Measurements from ENCODE around the gene AIG1.
A peak's percentile ranks its signal among the peaks of the same experiment; 100 is the strongest.

The AIG1 gene

GRCh38 chr6:143092768-143093167, 32.1 kb downstream of the AIG1 start:
- ChIA-PET POLR2A (interaction anchor here (0.7 kb wide), 1 partner anchor 330 kb away, joined by 3 read pairs; no protein-coding TSS in a partner anchor), CTCF (no interaction called here)
- Histone ChIP-seq H3K27ac (ENCODE audit: insufficient read depth in 1 of 2, low read depth in 1 of 2, low read length in 2 of 2, poor library complexity in 1 of 2, severe bottlenecking in 2 of 2) (no peak overlapping the region), H3K4me1 (ENCODE audit: control extremely low read depth in 1 of 4, control insufficient read depth in 4 of 4, insufficient read depth in 4 of 4, low read length in 3 of 4) (peaks cover 0 to 3% (median 0%) of the 10 kb centered on the region in 4 experiments), H3K4me3 (ENCODE audit: control insufficient read depth in 1 of 7, extremely low read depth in 1 of 7, insufficient read depth in 4 of 7, low read depth in 2 of 7, low read length in 6 of 7) (no peak overlapping the region), H3K9me3 (ENCODE audit: control extremely low read depth in 1 of 5, control insufficient read depth in 4 of 5, insufficient read depth in 2 of 5, low read depth in 1 of 5, low read length in 4 of 5) (no peaks in the 10 kb centered on the region), H3K36me3 (ENCODE audit: control insufficient read depth in 4 of 4, insufficient read depth in 4 of 4, low read length in 3 of 4) (no peaks in the 10 kb centered on the region), H3K27me3 (replicated peaks in 2 of 5; ENCODE audit: control insufficient read depth in 4 of 5, insufficient read depth in 5 of 5, low read length in 4 of 5) (no peaks in the 10 kb centered on the region)
- no peak for DNase-seq
- WGBS (ENCODE audit: insufficient coverage): no CpG with 5 or more reads among the region's 2 CpGs

GRCh38 chr6:143093290-143093689, 32.6 kb downstream of the AIG1 start:
- no peak overlapping the region for H3K27ac ChIP-seq (ENCODE audit: insufficient read depth in 1 of 2, low read depth in 1 of 2, low read length in 2 of 2, poor library complexity in 1 of 2, severe bottlenecking in 2 of 2)
- no peak for DNase-seq
- no peaks in the 10 kb centered on the region for H3K36me3 ChIP-seq (ENCODE audit: control insufficient read depth in 4 of 4, insufficient read depth in 4 of 4, low read length in 3 of 4)
- no peaks in the 10 kb centered on the region for H3K9me3 ChIP-seq (ENCODE audit: control extremely low read depth in 1 of 5, control insufficient read depth in 4 of 5, insufficient read depth in 2 of 5, low read depth in 1 of 5, low read length in 4 of 5)
- no CpG with 5 or more reads among the region's 2 CpGs for whole genome bisulfite sequencing (ENCODE audit: insufficient coverage)
- H3K4me1 ChIP-seq (ENCODE audit: control extremely low read depth in 1 of 4, control insufficient read depth in 4 of 4, insufficient read depth in 4 of 4, low read length in 3 of 4): peaks cover 0 to 5% (median 0%) of the 10 kb centered on the region in 4 experiments
- ChIA-PET CTCF (no interaction called here), POLR2A (interaction anchor here (0.7 kb wide), 1 partner anchor 329 kb away, joined by 3 read pairs; no protein-coding TSS in a partner anchor)
- H3K4me3 ChIP-seq (ENCODE audit: control insufficient read depth in 1 of 7, extremely low read depth in 1 of 7, insufficient read depth in 4 of 7, low read depth in 2 of 7, low read length in 6 of 7): no peak overlapping the region
- no peaks in the 10 kb centered on the region for H3K27me3 ChIP-seq (replicated peaks in 2 of 5; ENCODE audit: control insufficient read depth in 4 of 5, insufficient read depth in 5 of 5, low read length in 4 of 5)

- 100% methylated on average over 1 of the region's 2 CpGs for WGBS (ENCODE audit: insufficient coverage)
- CTCF ChIA-PET: no interaction called here
- H3K4me3 ChIP-seq (ENCODE audit: control insufficient read depth in 1 of 7, extremely low read depth in 1 of 7, insufficient read depth in 4 of 7, low read depth in 2 of 7, low read length in 6 of 7): no peak overlapping the region
- no peaks in the 10 kb centered on the region for H3K27me3 ChIP-seq (replicated peaks in 2 of 5; ENCODE audit: control insufficient read depth in 4 of 5, insufficient read depth in 5 of 5, low read length in 4 of 5)
- H3K27ac ChIP-seq (ENCODE audit: insufficient read depth in 1 of 2, low read depth in 1 of 2, low read length in 2 of 2, poor library complexity in 1 of 2, severe bottlenecking in 2 of 2): no peak overlapping the region
- no peaks in the 10 kb centered on the region for H3K9me3 ChIP-seq (ENCODE audit: control extremely low read depth in 1 of 5, control insufficient read depth in 4 of 5, insufficient read depth in 2 of 5, low read depth in 1 of 5, low read length in 4 of 5)
- H3K4me1 ChIP-seq (ENCODE audit: control extremely low read depth in 1 of 4, control insufficient read depth in 4 of 4, insufficient read depth in 4 of 4, low read length in 3 of 4): peaks cover 0 to 5% (median 0%) of the 10 kb centered on the region in 4 experiments
- no peaks in the 10 kb centered on the region for H3K36me3 ChIP-seq (ENCODE audit: control insufficient read depth in 4 of 4, insufficient read depth in 4 of 4, low read length in 3 of 4)
- DNase-seq: no peak
- POLR2A ChIA-PET: no interaction called here
Observed at GRCh38 chr6:143096403-143096802, 35.7 kb downstream of the AIG1 start.

- Histone ChIP-seq H3K36me3 (ENCODE audit: control insufficient read depth in 4 of 4, insufficient read depth in 4 of 4, low read length in 3 of 4) (no peaks in the 10 kb centered on the region), H3K27ac (ENCODE audit: insufficient read depth in 1 of 2, low read depth in 1 of 2, low read length in 2 of 2, poor library complexity in 1 of 2, severe bottlenecking in 2 of 2) (no peak overlapping the region), H3K9me3 (ENCODE audit: control extremely low read depth in 1 of 5, control insufficient read depth in 4 of 5, insufficient read depth in 2 of 5, low read depth in 1 of 5, low read length in 4 of 5) (no peaks in the 10 kb centered on the region), H3K4me3 (ENCODE audit: control insufficient read depth in 1 of 7, extremely low read depth in 1 of 7, insufficient read depth in 4 of 7, low read depth in 2 of 7, low read length in 6 of 7) (no peak overlapping the region), H3K27me3 (replicated peaks in 2 of 5; ENCODE audit: control insufficient read depth in 4 of 5, insufficient read depth in 5 of 5, low read length in 4 of 5) (no peaks in the 10 kb centered on the region), H3K4me1 (ENCODE audit: control extremely low read depth in 1 of 4, control insufficient read depth in 4 of 4, insufficient read depth in 4 of 4, low read length in 3 of 4) (peaks cover 0 to 5% (median 0%) of the 10 kb centered on the region in 4 experiments)
- WGBS (ENCODE audit: insufficient coverage): 99% methylated on average over 6 of the region's 6 CpGs
- CTCF ChIA-PET: no interaction called here
- DNase-seq: no peak
- POLR2A ChIA-PET: no interaction called here
Observed at GRCh38 chr6:143097224-143097795, 36.6 kb downstream of the AIG1 start.

DNA sequence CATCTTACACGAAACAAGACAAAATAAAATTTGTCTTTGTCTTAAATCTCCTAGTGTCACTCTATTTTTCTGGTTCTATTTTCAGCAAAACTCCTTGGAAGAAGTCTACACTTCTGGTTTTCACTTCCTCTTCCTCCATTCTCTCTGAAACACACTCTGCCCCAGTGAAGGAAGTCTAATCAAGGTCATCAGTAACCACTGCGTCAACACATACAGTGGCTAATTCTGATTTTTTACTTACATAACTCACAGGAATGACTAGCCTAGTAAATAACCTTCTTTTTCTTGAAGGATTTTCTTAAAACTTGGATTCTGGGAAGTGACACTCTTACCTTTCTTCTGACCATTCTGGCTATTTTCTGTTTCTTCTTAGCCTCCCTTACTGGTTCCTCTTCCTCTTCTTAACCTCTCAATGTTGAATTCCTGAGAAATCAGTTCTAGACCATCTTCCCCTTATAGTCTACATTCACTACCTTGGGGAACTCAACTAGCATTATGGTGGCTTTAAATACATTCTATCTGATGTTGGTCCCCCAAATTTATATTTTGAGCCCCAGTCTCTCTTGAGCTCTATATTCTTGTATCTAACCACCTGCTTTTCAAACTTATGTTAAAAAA, 37.5 kb downstream of the AIG1 start:
- H3K4me3 ChIP-seq (ENCODE audit: control insufficient read depth in 1 of 7, extremely low read depth in 1 of 7, insufficient read depth in 4 of 7, low read depth in 2 of 7, low read length in 6 of 7): peak overlapping the region in 2 of 7 experiments; percentile 3 to 13
- H3K27me3 ChIP-seq (replicated peaks in 2 of 5; ENCODE audit: control insufficient read depth in 4 of 5, insufficient read depth in 5 of 5, low read length in 4 of 5): no peaks in the 10 kb centered on the region
- ChIA-PET POLR2A (no interaction called here), CTCF (no interaction called here)
- no peaks in the 10 kb centered on the region for H3K36me3 ChIP-seq (ENCODE audit: control insufficient read depth in 4 of 4, insufficient read depth in 4 of 4, low read length in 3 of 4)
- 88% methylated on average over 1 of the region's 2 CpGs for WGBS (ENCODE audit: insufficient coverage)
- H3K4me1 ChIP-seq (ENCODE audit: control extremely low read depth in 1 of 4, control insufficient read depth in 4 of 4, insufficient read depth in 4 of 4, low read length in 3 of 4): peaks cover 0 to 5% (median 0%) of the 10 kb centered on the region in 4 experiments
- DNase-seq: peak; percentile 5 to 53 (median 33)
- no peaks in the 10 kb centered on the region for H3K9me3 ChIP-seq (ENCODE audit: control extremely low read depth in 1 of 5, control insufficient read depth in 4 of 5, insufficient read depth in 2 of 5, low read depth in 1 of 5, low read length in 4 of 5)
- H3K27ac ChIP-seq (ENCODE audit: insufficient read depth in 1 of 2, low read depth in 1 of 2, low read length in 2 of 2, poor library complexity in 1 of 2, severe bottlenecking in 2 of 2): no peak overlapping the region

- no peak overlapping the region for H3K27ac ChIP-seq (ENCODE audit: insufficient read depth in 1 of 2, low read depth in 1 of 2, low read length in 2 of 2, poor library complexity in 1 of 2, severe bottlenecking in 2 of 2)
- DNase-seq: no peak
- peaks cover 0 to 1% (median 0%) of the 10 kb centered on the region in 5 experiments for H3K9me3 ChIP-seq (ENCODE audit: control extremely low read depth in 1 of 5, control insufficient read depth in 4 of 5, insufficient read depth in 2 of 5, low read depth in 1 of 5, low read length in 4 of 5)
- ChIA-PET CTCF (no interaction called here), POLR2A (no interaction called here)
- no peak overlapping the region for H3K4me3 ChIP-seq (ENCODE audit: control insufficient read depth in 1 of 7, extremely low read depth in 1 of 7, insufficient read depth in 4 of 7, low read depth in 2 of 7, low read length in 6 of 7)
- H3K27me3 ChIP-seq (replicated peaks in 2 of 5; ENCODE audit: control insufficient read depth in 4 of 5, insufficient read depth in 5 of 5, low read length in 4 of 5): no peaks in the 10 kb centered on the region
- 92% methylated on average over 2 of the region's 2 CpGs for WGBS (ENCODE audit: insufficient coverage)
- H3K36me3 ChIP-seq (ENCODE audit: control insufficient read depth in 4 of 4, insufficient read depth in 4 of 4, low read length in 3 of 4): no peaks in the 10 kb centered on the region
- peaks cover 0 to 5% (median 0%) of the 10 kb centered on the region in 4 experiments for H3K4me1 ChIP-seq (ENCODE audit: control extremely low read depth in 1 of 4, control insufficient read depth in 4 of 4, insufficient read depth in 4 of 4, low read length in 3 of 4)
Observed at GRCh38 chr6:143099647-143100046, 39.0 kb downstream of the AIG1 start.

DNA sequence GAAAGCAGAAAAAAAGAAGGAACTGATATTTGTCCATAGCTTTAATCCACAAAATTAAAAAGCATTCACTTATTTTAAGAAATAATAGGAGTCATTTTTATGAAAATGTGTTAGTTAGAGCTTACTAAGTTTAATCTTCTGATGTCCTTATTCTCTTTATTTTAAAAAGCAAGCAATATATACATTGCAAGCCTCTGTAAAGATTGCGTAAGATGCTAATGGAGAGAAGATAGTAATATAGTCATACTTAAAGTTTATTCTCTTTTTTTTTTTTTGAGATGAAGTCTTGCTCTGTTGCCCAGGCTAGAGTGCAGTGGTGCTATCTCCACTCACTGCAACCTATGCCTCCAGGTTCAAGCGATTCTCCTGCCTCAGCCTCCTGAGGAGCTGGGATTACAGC, 39.7 kb downstream of the AIG1 start:
- Histone ChIP-seq H3K4me3 (ENCODE audit: control insufficient read depth in 1 of 7, extremely low read depth in 1 of 7, insufficient read depth in 4 of 7, low read depth in 2 of 7, low read length in 6 of 7) (no peak overlapping the region), H3K9me3 (ENCODE audit: control extremely low read depth in 1 of 5, control insufficient read depth in 4 of 5, insufficient read depth in 2 of 5, low read depth in 1 of 5, low read length in 4 of 5) (peaks cover 0 to 1% (median 0%) of the 10 kb centered on the region in 5 experiments), H3K36me3 (ENCODE audit: control insufficient read depth in 4 of 4, insufficient read depth in 4 of 4, low read length in 3 of 4) (no peaks in the 10 kb centered on the region), H3K27me3 (replicated peaks in 2 of 5; ENCODE audit: control insufficient read depth in 4 of 5, insufficient read depth in 5 of 5, low read length in 4 of 5) (no peaks in the 10 kb centered on the region), H3K27ac (ENCODE audit: insufficient read depth in 1 of 2, low read depth in 1 of 2, low read length in 2 of 2, poor library complexity in 1 of 2, severe bottlenecking in 2 of 2) (no peak overlapping the region), H3K4me1 (ENCODE audit: control extremely low read depth in 1 of 4, control insufficient read depth in 4 of 4, insufficient read depth in 4 of 4, low read length in 3 of 4) (peaks cover 0 to 5% (median 0%) of the 10 kb centered on the region in 4 experiments)
- DNase-seq: no peak
- ChIA-PET POLR2A (no interaction called here), CTCF (no interaction called here)
- WGBS (ENCODE audit: insufficient coverage): no CpG with 5 or more reads among the region's 2 CpGs

Data from common myeloid progenitor, CD34-positive (primary cell).